Keratinocyte (primary cell): Measurements from ENCODE around the gene PKLR.

ENCODE experiments used
- CTCF ChIP-seq, 3 experiments: IDR thresholded peaks in 1 of 3; conservative IDR thresholded peaks in 1 of 3; optimal IDR thresholded peaks in 1 of 3; 2 replicates in 2 of 3; 3 replicates in 1 of 3; pipeline versions ENCODE3 to v1.5.1; 2011; ENCODE audit warnings: low read length in 3 of 3, mild to moderate bottlenecking in 3 of 3, moderate library complexity in 2 of 3, control low read depth in 1 of 3, inconsistent platforms in 1 of 3; ENCODE audit not compliant: insufficient read depth in 2 of 3; ENCODE audit errors: extremely low read depth in 1 of 3
- EZH2 ChIP-seq: IDR thresholded peaks from one replicate; pipeline ENCODE4 v1.6.1; 2012; ENCODE audit warnings: inconsistent platforms, mild to moderate bottlenecking, low read length, moderate library complexity

GRCh38 chr1:155318082-155318481 is 16.8 kb upstream of the PKLR start:
- TF ChIP-seq CTCF (optimal IDR thresholded peaks at IDR 0.05 in 1 of 3, IDR thresholded peaks at IDR 0.05 in 1 of 3, conservative IDR thresholded peaks at IDR 0.05 in 1 of 3; ENCODE audit: extremely low read depth in 1 of 3, insufficient read depth in 2 of 3, low read length in 3 of 3) (no peak), EZH2 (no peak)
